ENCODE measurements around the gene MSGN1. TPM values are rescaled to one million over a fixed set of nuclear protein-coding genes. Genes with fewer than 3 reads are reported as not detected.
A peak's percentile ranks its signal among the peaks of the same experiment; 100 is the strongest.

MSGN1 gene
- total RNA-seq, 4 donors from 2014 or later: not detected

DNA sequence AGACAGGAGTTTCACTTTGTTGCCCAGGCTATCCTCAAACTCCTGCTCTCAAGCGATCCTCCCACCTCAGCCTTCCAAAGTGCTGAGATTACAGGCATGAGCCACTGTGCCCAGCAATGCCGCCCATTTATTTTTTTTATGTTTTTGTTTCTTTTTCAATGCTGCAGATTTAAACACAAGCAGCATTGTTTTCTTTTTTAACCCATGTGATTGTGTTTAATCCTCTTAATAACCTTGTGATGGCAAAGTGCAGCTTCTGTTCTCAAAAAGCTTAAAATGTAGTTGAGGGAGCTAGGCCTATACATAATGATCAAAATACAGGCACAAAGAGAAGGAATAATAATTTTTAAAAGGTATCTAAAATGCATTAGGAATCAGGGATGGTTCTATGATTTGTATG is 11.5 kb downstream of the MSGN1 start:
- TF ChIP-seq POLR2A (IDR thresholded peaks at IDR 0.05) (no peak), POLR2AphosphoS5 (IDR thresholded peaks at IDR 0.05) (no peak), EP300 (IDR thresholded peaks at IDR 0.05) (no peak)
- TF ChIP-seq, protein P1, sequence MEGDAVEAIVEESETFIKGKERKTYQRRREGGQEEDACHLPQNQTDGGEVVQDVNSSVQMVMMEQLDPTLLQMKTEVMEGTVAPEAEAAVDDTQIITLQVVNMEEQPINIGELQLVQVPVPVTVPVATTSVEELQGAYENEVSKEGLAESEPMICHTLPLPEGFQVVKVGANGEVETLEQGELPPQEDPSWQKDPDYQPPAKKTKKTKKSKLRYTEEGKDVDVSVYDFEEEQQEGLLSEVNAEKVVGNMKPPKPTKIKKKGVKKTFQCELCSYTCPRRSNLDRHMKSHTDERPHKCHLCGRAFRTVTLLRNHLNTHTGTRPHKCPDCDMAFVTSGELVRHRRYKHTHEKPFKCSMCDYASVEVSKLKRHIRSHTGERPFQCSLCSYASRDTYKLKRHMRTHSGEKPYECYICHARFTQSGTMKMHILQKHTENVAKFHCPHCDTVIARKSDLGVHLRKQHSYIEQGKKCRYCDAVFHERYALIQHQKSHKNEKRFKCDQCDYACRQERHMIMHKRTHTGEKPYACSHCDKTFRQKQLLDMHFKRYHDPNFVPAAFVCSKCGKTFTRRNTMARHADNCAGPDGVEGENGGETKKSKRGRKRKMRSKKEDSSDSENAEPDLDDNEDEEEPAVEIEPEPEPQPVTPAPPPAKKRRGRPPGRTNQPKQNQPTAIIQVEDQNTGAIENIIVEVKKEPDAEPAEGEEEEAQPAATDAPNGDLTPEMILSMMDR (IDR thresholded peaks at IDR 0.05): no peak
- ATAC-seq: no peak
- H3K4me3 ChIP-seq: no peak overlapping the region
- peaks cover 18% of the 10 kb centered on the region for H3K27me3 ChIP-seq
- H3K27ac ChIP-seq: no peak overlapping the region
- peaks cover 0 to 11% (median 0%) of the 10 kb centered on the region in 3 donors for H3K4me1 ChIP-seq
- WGBS, 2 donors (ENCODE audit: low coverage in 1 of 2): 100% methylated on average over 1 to 2 of the region's 2 CpGs
- H3K36me3 ChIP-seq: no peaks in the 10 kb centered on the region
- no peaks in the 10 kb centered on the region for H3K9me3 ChIP-seq

DNA sequence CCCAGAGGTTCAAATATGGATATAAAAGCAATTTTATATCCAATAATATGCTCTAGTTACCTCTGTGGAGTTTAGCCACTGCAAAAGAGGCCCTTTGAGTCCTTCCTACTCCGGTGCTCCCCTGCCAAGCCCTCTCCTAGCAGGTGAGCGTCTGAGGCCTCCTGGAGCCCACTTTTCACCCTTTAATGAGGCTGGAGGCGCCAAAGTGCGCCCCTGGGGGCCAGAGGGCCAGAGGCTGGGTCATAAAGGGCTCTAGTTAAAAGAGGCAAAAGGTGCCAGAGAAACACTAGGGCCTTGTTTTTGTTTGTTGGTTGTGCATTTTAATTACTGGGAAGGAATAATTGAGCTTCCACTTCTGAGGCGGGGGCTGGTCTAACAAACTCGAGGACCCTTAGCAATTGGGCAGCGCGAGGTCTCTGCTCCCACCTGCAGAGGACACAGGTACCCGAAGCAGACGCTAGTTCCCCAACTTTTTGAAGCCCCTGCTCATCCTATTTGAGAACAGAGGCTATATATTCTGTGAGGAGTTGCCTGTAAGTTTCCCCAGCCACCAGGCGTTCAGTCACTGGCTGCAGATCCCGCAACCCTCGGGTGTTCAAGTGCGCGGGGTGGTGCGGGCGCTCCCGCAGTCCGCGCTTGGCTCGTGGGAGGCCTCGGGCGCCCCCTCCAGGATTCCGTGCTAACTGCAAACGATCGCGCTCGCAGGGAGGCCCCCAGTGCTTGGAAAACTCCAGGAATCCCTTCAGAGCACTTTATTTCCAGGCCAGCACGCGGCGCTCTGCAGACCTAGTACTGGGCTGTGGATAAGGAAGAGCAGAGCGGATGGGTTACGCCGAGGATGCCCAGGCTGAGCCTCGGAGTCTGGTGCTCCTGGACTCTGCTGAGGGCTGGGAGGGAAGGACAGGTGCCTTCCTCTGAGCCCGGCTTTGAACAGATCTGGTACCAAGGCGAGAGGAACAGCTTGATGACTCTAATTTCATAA is 14.1 kb downstream of the MSGN1 start:
- Histone ChIP-seq H3K9me3 (no peaks in the 10 kb centered on the region), H3K4me3 (no peak overlapping the region), H3K36me3 (no peaks in the 10 kb centered on the region), H3K4me1 (peaks cover 0 to 8% (median 0%) of the 10 kb centered on the region in 3 donors), H3K27me3 (peaks cover 18% of the 10 kb centered on the region), H3K27ac (no peak overlapping the region)
- no peak for TF ChIP-seq EP300 (IDR thresholded peaks at IDR 0.05)
- no peak for TF ChIP-seq POLR2AphosphoS5 (IDR thresholded peaks at IDR 0.05)
- TF ChIP-seq POLR2A (IDR thresholded peaks at IDR 0.05): no peak
- TF ChIP-seq, protein P1 (IDR thresholded peaks at IDR 0.05): peak; percentile 22 to 79 (median 42)
- ATAC-seq: peak; percentile 67
- WGBS, 2 donors (ENCODE audit: low coverage in 1 of 2): 24 to 39% methylated on average over 5 to 6 of the region's 37 CpGs

DNA sequence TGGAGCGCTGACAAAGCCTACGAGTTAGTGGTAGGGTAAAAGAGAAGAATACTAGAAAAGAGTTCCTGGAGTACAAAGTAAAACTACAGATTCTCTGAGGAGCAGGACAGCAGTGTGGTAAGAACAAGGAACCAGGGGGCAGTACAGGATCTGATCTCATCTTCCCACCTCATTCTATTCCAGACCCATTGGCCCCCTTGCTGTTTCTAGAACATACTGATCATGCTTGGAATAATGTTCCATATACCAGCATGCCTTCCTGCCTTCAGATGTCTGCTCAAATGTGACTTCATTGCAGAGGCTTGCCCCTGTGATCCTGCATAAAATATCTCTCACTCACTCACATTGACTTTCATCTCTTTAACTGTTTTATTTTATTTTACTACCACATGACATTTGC is 19.3 kb downstream of the MSGN1 start:
- whole genome bisulfite sequencing, 2 donors (ENCODE audit: low coverage in 1 of 2): 29 to 88% methylated on average over 2 of the region's 2 CpGs
- no peak for TF ChIP-seq POLR2AphosphoS5 (IDR thresholded peaks at IDR 0.05)
- no peak for TF ChIP-seq EP300 (IDR thresholded peaks at IDR 0.05)
- H3K27ac ChIP-seq: no peak overlapping the region

DNA sequence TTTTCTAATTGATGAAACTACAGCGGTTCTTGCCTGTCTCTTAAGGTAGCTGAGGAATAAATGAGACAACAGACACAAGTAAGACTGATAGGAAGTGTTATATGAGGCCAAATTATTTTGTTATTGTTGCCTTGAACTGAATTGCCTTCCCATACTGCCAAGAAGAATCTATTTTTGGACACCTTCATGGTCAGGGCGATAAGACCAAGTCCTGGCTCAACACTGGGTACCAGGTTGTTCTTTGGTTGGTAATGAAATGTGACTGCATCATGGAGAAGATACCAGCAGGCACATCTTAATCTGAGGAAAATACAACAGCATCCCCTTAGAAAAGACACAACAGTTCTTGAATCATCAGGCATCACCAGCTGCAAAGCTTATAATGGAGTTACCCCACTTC is 23.7 kb downstream of the MSGN1 start:
- Histone ChIP-seq H3K36me3 (no peaks in the 10 kb centered on the region), H3K27ac (no peak overlapping the region), H3K4me3 (no peak overlapping the region), H3K9me3 (no peaks in the 10 kb centered on the region), H3K27me3 (no peaks in the 10 kb centered on the region), H3K4me1 (no peaks in the 10 kb centered on the region)
- no peak for TF ChIP-seq EP300 (IDR thresholded peaks at IDR 0.05)
- TF ChIP-seq POLR2A (IDR thresholded peaks at IDR 0.05): no peak
- no peak for TF ChIP-seq POLR2AphosphoS5 (IDR thresholded peaks at IDR 0.05)
- TF ChIP-seq, protein P1 (IDR thresholded peaks at IDR 0.05): no peak
- WGBS, 2 donors (ENCODE audit: low coverage in 1 of 2): 65 to 77% methylated on average over 2 of the region's 2 CpGs
- no peak for ATAC-seq

More for the DNA sequence above, 19.3 kb downstream of the MSGN1 start:
- H3K4me1 ChIP-seq: peaks cover 0 to 4% (median 0%) of the 10 kb centered on the region in 3 donors
- H3K27me3 ChIP-seq: peaks cover 10% of the 10 kb centered on the region
- H3K36me3 ChIP-seq: no peaks in the 10 kb centered on the region
- H3K9me3 ChIP-seq: no peaks in the 10 kb centered on the region
- ATAC-seq: no peak
- H3K4me3 ChIP-seq: no peak overlapping the region

DNA sequence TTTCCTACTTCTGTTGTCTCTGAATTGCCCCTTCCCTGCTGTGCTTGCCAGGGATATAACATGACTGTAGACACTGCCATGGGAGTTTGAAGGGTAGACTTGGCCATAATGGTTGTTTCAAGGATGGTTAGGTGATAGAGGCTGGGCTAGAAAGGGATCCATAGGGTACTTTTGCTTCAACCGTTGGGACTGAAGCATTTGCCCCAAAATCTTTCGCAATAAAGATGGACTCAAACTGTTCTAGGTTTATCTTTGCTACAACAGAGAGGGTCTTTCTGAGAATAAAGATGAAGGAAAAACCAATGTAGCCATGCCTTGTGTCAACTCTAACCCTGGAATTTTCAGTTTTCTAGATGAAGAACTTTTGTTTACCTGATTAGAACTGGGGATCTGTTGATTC is 27.2 kb downstream of the MSGN1 start:
- H3K36me3 ChIP-seq: no peaks in the 10 kb centered on the region
- no peaks in the 10 kb centered on the region for H3K9me3 ChIP-seq
- H3K4me3 ChIP-seq: no peak overlapping the region
- no peak overlapping the region for H3K27ac ChIP-seq
- no peaks in the 10 kb centered on the region for H3K27me3 ChIP-seq
- no peaks in the 10 kb centered on the region for H3K4me1 ChIP-seq
- WGBS, 2 donors (ENCODE audit: low coverage in 1 of 2): 90 to 92% methylated on average over 2 of the region's 2 CpGs
- no peak for ATAC-seq
- TF ChIP-seq, protein P1 (IDR thresholded peaks at IDR 0.05): no peak
- no peak for TF ChIP-seq POLR2A (IDR thresholded peaks at IDR 0.05)
- no peak for TF ChIP-seq EP300 (IDR thresholded peaks at IDR 0.05)
- TF ChIP-seq POLR2AphosphoS5 (IDR thresholded peaks at IDR 0.05): no peak
